ENCODE results near the gene TFPT. TPM values are rescaled to one million over a fixed set of nuclear protein-coding genes. Genes with fewer than 3 reads are reported as not detected.
"Not testable (repeated sequence)": the region's sequence is repeated elsewhere in the genome, so short reads cannot be mapped to it uniquely, and the experiment has no call there.

Gene TFPT
- total RNA-seq, 3 donors from 2014 or later (not counting 1 experiment from before 2014, with no cell fraction given) = 14.1 to 14.4 (median 14.2) TPM

DNA sequence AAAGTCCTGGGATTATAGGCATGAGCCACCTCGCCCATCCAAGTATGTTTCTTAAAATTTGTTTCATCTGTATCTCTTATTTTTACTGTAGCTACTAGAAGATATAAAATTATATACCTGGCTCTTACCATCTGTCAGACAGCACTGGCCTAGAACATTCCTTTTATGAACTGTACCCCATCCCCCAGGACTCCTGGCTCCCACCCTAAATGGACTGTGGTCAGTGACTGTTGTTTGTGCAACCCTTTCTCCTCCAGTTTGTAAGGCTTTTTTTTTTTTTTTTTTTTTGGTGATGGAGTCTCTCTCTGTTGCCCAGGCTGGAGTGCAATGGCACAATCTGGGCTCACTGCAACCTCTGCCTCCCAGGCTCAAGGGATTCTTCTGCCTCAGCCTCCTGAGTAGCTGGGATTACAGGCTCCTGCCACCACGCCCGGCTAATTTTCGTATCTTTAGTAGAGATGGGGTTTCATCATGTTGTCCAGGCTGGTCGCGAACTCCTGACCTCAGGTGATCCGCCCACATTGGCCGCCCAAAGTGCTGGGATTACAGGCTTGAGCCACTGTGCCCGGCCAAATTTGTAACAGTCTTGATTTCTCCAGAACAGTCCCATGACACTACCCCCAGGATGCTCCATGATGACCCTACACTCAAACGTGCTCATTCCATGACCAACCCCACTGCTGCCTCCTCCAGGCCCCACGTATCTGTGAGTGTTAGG, 10.3 kb downstream of the TFPT start:
- intact Hi-C loops (cut with micrococcal nuclease) = no loop called here
- Histone ChIP-seq H3K9me3 (ENCODE audit: control insufficient read depth, insufficient read depth, low read length) (no peaks in the 10 kb centered on the region), H3K27ac (ENCODE audit: low read length) (no peak overlapping the region), H3K36me3 (ENCODE audit: control insufficient read depth, insufficient read depth, low read length) (peaks cover 39% of the 10 kb centered on the region), H3K4me1 (ENCODE audit: control insufficient read depth, insufficient read depth, low read length) (peaks cover 14% of the 10 kb centered on the region), H3K4me3 (ENCODE audit: low read length) (no peak overlapping the region), H3K27me3 (ENCODE audit: control insufficient read depth, insufficient read depth, low read length) (no peaks in the 10 kb centered on the region)
- H3K27me3 Mint-ChIP-seq (ENCODE audit: low read depth in 2 of 2) = no peaks in the 10 kb centered on the region
- 90% methylated on average over 10 of the region's 11 CpGs for WGBS (ENCODE audit: insufficient coverage)
- H3K27ac Mint-ChIP-seq = peak overlapping the region in 1 of 2 donors; percentile 28
- TF ChIP-seq CTCF (IDR thresholded peaks at IDR 0.05) = no peak
- H3K4me3 Mint-ChIP-seq = peak overlapping the region; percentile 35
- H3K9me3 Mint-ChIP-seq = no peaks in the 10 kb centered on the region
- DNase-seq = no peak
- H3K36me3 Mint-ChIP-seq = no peaks in the 10 kb centered on the region
- ATAC-seq = no peak
- H3K4me1 Mint-ChIP-seq = peaks cover 13 to 30% of the 10 kb centered on the region in 2 donors

DNA sequence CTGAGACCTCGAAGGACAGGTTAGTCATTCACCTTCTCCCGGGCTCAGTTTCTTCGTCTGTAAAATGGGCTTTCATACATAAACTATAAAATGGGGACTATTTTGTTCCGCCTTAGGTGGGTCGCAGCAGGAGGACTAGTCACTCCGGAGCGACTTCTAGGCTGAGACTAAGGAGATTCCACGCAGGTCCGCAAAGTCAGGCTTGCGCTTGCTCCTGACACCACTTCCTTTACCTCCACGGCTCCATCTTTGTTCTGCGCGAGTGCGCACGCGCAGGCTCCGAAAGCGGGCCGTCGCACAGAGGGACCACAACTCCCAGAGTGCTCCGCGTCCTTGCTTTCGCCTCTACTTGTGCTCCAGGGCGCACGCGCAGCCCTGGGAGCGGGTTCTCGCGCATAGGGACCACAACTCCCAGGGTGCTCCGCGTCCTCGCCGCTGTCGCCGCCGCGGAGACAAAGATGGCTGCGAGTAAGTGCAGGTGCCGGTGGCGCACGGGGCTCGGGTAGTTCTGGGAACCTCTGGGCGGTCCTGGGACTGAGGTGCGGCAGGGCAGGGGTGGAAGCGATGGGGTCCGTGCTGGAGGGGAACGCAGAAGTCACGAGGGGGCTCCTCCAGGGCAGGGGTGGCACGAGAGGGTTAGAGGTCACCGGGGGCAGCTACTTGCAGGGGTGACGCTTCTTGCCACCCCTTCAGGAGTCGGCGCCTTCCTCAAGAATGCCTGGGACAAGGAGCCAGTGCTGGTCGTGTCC, 12.9 kb downstream of the TFPT start, which contains the start of gene NDUFA3:
NDUFA3 (plus strand) TSS at position 435 of the 749 bp plus-strand sequence; CDS start at position 459, 24 bp downstream.
- H3K9me3 Mint-ChIP-seq = no peaks in the 10 kb centered on the region
- Histone ChIP-seq H3K4me3 (ENCODE audit: low read length) (peak within 1 kb of the TSS; percentile 74), H3K9me3 (ENCODE audit: control insufficient read depth, insufficient read depth, low read length) (no peaks in the 10 kb centered on the region), H3K36me3 (ENCODE audit: control insufficient read depth, insufficient read depth, low read length) (peaks cover 19% of the 10 kb centered on the region), H3K27me3 (ENCODE audit: control insufficient read depth, insufficient read depth, low read length) (no peaks in the 10 kb centered on the region), H3K4me1 (ENCODE audit: control insufficient read depth, insufficient read depth, low read length) (peaks cover 14% of the 10 kb centered on the region), H3K27ac (ENCODE audit: low read length) (peak within 1 kb of the TSS; percentile 82)
- peak within 1 kb of the TSS; percentile 97 for H3K4me3 Mint-ChIP-seq
- peaks cover 13 to 30% of the 10 kb centered on the region in 2 donors for H3K4me1 Mint-ChIP-seq
- intact Hi-C loops (cut with micrococcal nuclease) = loop anchor here (1.0 kb wide), 2 partner anchors 13 to 35 kb away; partner anchors contain the start of genes CNOT3, PRPF31 and TFPT
- WGBS (ENCODE audit: insufficient coverage) = 3% methylated on average over 54 of the region's 54 CpGs
- no peak for TF ChIP-seq CTCF (IDR thresholded peaks at IDR 0.05)
- peak within 1 kb of the TSS; percentile 89 to 99 for H3K27ac Mint-ChIP-seq
- ATAC-seq (peak; percentile 99 to 100 (median 99)), DNase-seq (peak; percentile 95 to 100)
- H3K36me3 Mint-ChIP-seq = no peaks in the 10 kb centered on the region
- H3K27me3 Mint-ChIP-seq (ENCODE audit: low read depth in 2 of 2) = no peaks in the 10 kb centered on the region

- intact Hi-C loops (cut with micrococcal nuclease) = no loop called here
- H3K36me3 ChIP-seq (ENCODE audit: control insufficient read depth, insufficient read depth, low read length) = peaks cover 3% of the 10 kb centered on the region
- no peaks in the 10 kb centered on the region for H3K27me3 ChIP-seq (ENCODE audit: control insufficient read depth, insufficient read depth, low read length)
- H3K4me1 ChIP-seq (ENCODE audit: control insufficient read depth, insufficient read depth, low read length) = peaks cover 28% of the 10 kb centered on the region
- no peaks in the 10 kb centered on the region for H3K9me3 ChIP-seq (ENCODE audit: control insufficient read depth, insufficient read depth, low read length)
- DNase-seq (no peak), ATAC-seq (no peak)
- no peak within 1 kb of the TSS for H3K4me3 ChIP-seq (ENCODE audit: low read length)
- no peaks in the 10 kb centered on the region for H3K9me3 Mint-ChIP-seq
- no peak for TF ChIP-seq CTCF (IDR thresholded peaks at IDR 0.05)
- H3K27me3 Mint-ChIP-seq (ENCODE audit: low read depth in 2 of 2) = peaks cover 0 to 6% of the 10 kb centered on the region in 2 donors
- H3K4me3 Mint-ChIP-seq = peak within 1 kb of the TSS; percentile 97
- WGBS (ENCODE audit: insufficient coverage) = 51% methylated on average over 5 of the region's 5 CpGs
- H3K27ac Mint-ChIP-seq = peak within 1 kb of the TSS; percentile 39 to 80
- no peaks in the 10 kb centered on the region for H3K36me3 Mint-ChIP-seq
- H3K4me1 Mint-ChIP-seq = peaks cover 24 to 36% of the 10 kb centered on the region in 2 donors
- no peak within 1 kb of the TSS for H3K27ac ChIP-seq (ENCODE audit: low read length)
Observed at GRCh38 chr19:54100561-54100960, 14.9 kb downstream of the TFPT start, which contains the start of gene OSCAR. Gene OSCAR (minus strand): TSS chr19:54100803. CDS start chr19:54100792, 11 bp downstream.

GRCh38 chr19:54099903-54100255, 15.6 kb downstream of the TFPT start:
- H3K9me3 Mint-ChIP-seq; intact Hi-C loops (cut with micrococcal nuclease); H3K27ac Mint-ChIP-seq; H3K36me3 Mint-ChIP-seq; H3K27ac ChIP-seq (ENCODE audit: low read length); H3K27me3 ChIP-seq (ENCODE audit: control insufficient read depth, insufficient read depth, low read length); H3K9me3 ChIP-seq (ENCODE audit: control insufficient read depth, insufficient read depth, low read length); H3K27me3 Mint-ChIP-seq (ENCODE audit: low read depth in 2 of 2); DNase-seq; ATAC-seq; H3K4me3 Mint-ChIP-seq; H3K36me3 ChIP-seq (ENCODE audit: control insufficient read depth, insufficient read depth, low read length); H3K4me3 ChIP-seq (ENCODE audit: low read length): not testable (repeated sequence)
- H3K4me1 Mint-ChIP-seq = peaks cover 24 to 37% of the 10 kb centered on the region in 2 donors
- 95% methylated on average over 9 of the region's 9 CpGs for WGBS (ENCODE audit: insufficient coverage)
- H3K4me1 ChIP-seq (ENCODE audit: control insufficient read depth, insufficient read depth, low read length) = peaks cover 34% of the 10 kb centered on the region
